DMS153 treated with DMSO at 0.1 percent for 48 hours (cell line): ENCODE measurements around the gene SNX24.

ENCODE experiments used
- DNase-seq: peaks from one replicate; lab custom pipeline; 2025; ENCODE audit not compliant: unreplicated experiment; lab: John Stamatoyannopoulos, UW

SNX24 gene

GRCh38 chr5:123000731-123001130, 155.3 kb downstream of the SNX24 start:
- DNase-seq, result no peak

- DNase-seq, result no peak
Measured at GRCh38 chr5:123001808-123002207, 156.4 kb downstream of the SNX24 start.

- no peak for DNase-seq
Measured at GRCh38 chr5:123007182-123007581, 161.8 kb downstream of the SNX24 start.

- no peak for DNase-seq
Measured at GRCh38 chr5:123007754-123008153, 162.3 kb downstream of the SNX24 start.

- DNase-seq, result no peak
Measured at GRCh38 chr5:123012321-123012720, 166.9 kb downstream of the SNX24 start.

- no peak for DNase-seq
Measured at GRCh38 chr5:123014689-123015088, 169.3 kb downstream of the SNX24 start.

GRCh38 chr5:123028222-123028621, 182.8 kb downstream of the SNX24 start:
- DNase-seq, result no peak

- no peak for DNase-seq
Measured at GRCh38 chr5:123033157-123033671, 187.8 kb downstream of the SNX24 start.

- no peak for DNase-seq
Measured at GRCh38 chr5:123035360-123035917, 190.0 kb downstream of the SNX24 start.

GRCh38 chr5:123035918-123036390, 190.5 kb downstream of the SNX24 start:
- DNase-seq, result no peak

- DNase-seq, result no peak
Measured at GRCh38 chr5:123036391-123037103, 191.1 kb downstream of the SNX24 start, which contains the start of gene PPIC. PPIC (minus strand) TSS chr5:123036725; CDS start chr5:123036625, 100 bp downstream.

GRCh38 chr5:123037104-123037418, 191.6 kb downstream of the SNX24 start:
- no peak for DNase-seq

GRCh38 chr5:123039673-123040072, 194.3 kb downstream of the SNX24 start:
- DNase-seq, result no peak

- no peak for DNase-seq
Measured at GRCh38 chr5:123044926-123045617, 199.7 kb downstream of the SNX24 start.

- DNase-seq, result no peak
Measured at GRCh38 chr5:123046222-123046621, 200.8 kb downstream of the SNX24 start.

- no peak for DNase-seq
Measured at GRCh38 chr5:123047706-123048105, 202.3 kb downstream of the SNX24 start.

- DNase-seq, result no peak
Measured at GRCh38 chr5:123051206-123051605, 205.8 kb downstream of the SNX24 start.
